MCF 10A (cell line): ENCODE data around the gene OSBP2. TPM values are rescaled to one million over a fixed set of nuclear protein-coding genes. Genes with fewer than 3 reads are reported as not detected.
"Not testable (repeated sequence)": the region's sequence is repeated elsewhere in the genome, so short reads cannot be mapped to it uniquely, and the experiment has no call there.

ENCODE experiments used
- BruUV-seq: library from RNA; stranded (reverse); fragments of 400-500 nt; replicated peaks from 2 replicates; lab custom pipeline; 2021; lab: Mats Ljungman, UMichigan
- CTCF ChIA-PET: fragments of 300-600 bp; sonication (Branson Sonifier 250); formaldehyde crosslinking; extraction: SDS; loops from one replicate; lab custom pipeline; 2021; ENCODE audit warnings: antibody characterized with exemption, inconsistent platforms; lab: Yijun Ruan, JAX
- POLR2A ChIA-PET: fragments of 300-600, 350-650 bp; sonication (Branson Sonifier 250); formaldehyde crosslinking; extraction: SDS; loops from one replicate; lab custom pipeline; 2020; ENCODE audit warnings: antibody characterized with exemption, inconsistent platforms; lab: Yijun Ruan, JAX
- DNase-seq: peaks from one replicate; pipeline ENCODE4 v3.0.0-alpha.2; 2018; ENCODE audit not compliant: unreplicated experiment
- H3K27ac Mint-ChIP-seq: one replicate; pipeline ENCODE4 v1.8.0; 2022; ENCODE audit warnings: mild to moderate bottlenecking, low read depth, mixed read lengths; ENCODE audit not compliant: unreplicated experiment
- H3K27me3 Mint-ChIP-seq: one replicate; pipeline ENCODE4 v1.8.0; 2022; ENCODE audit warnings: mixed read lengths; ENCODE audit not compliant: insufficient read depth, unreplicated experiment
- H3K36me3 Mint-ChIP-seq: one replicate; pipeline ENCODE4 v1.8.0; 2022; ENCODE audit warnings: mild to moderate bottlenecking, moderate library complexity, mixed read lengths; ENCODE audit not compliant: insufficient read depth, unreplicated experiment
- H3K4me1 Mint-ChIP-seq: one replicate; pipeline ENCODE4 v1.8.0; 2022; ENCODE audit warnings: mixed read lengths; ENCODE audit not compliant: insufficient read depth, unreplicated experiment
- H3K4me3 Mint-ChIP-seq: one replicate; pipeline ENCODE4 v1.8.0; 2022; ENCODE audit warnings: mild to moderate bottlenecking, moderate library complexity, mixed read lengths; ENCODE audit not compliant: unreplicated experiment
- H3K9me3 Mint-ChIP-seq: one replicate; pipeline ENCODE4 v1.8.0; 2022; ENCODE audit warnings: mixed read lengths; ENCODE audit not compliant: unreplicated experiment
- intact Hi-C: fragments of 100-400 bp; cut with micrococcal nuclease; formaldehyde crosslinking; loops from 2 replicates; pipeline ENCODE4 v1.14.1; 2022
- total RNA-seq: library from RNA; stranded (reverse); gene quantifications from 2 replicates; pipeline ENCODE4 v1.2.3, GENCODE V29; 2022
- TF ChIP-seq, protein P1 (sequence below): fragments of 200-600 bp; IDR thresholded peaks from one replicate; pipeline ENCODE4 v1.8.0; 2022; ENCODE audit warnings: antibody characterized with exemption, mild to moderate bottlenecking; ENCODE audit not compliant: unreplicated experiment

OSBP2 gene
- total RNA-seq, 1 experiment from 2014 or later, result 276 TPM

- Mint-ChIP-seq H3K9me3 (no peaks in the 10 kb centered on the region), H3K4me1 (peaks cover 6% of the 10 kb centered on the region), H3K36me3 (no peaks in the 10 kb centered on the region), H3K27ac (no peak overlapping the region), H3K27me3 (no peaks in the 10 kb centered on the region), H3K4me3 (no peak overlapping the region)
- ChIA-PET POLR2A (interaction anchor here (0.8 kb wide), 1 partner anchor 236 kb away, joined by 3 read pairs; no protein-coding TSS in a partner anchor), CTCF (no interaction called here)
- BruUV-seq, result no TSS peak
- TF ChIP-seq, protein P1, sequence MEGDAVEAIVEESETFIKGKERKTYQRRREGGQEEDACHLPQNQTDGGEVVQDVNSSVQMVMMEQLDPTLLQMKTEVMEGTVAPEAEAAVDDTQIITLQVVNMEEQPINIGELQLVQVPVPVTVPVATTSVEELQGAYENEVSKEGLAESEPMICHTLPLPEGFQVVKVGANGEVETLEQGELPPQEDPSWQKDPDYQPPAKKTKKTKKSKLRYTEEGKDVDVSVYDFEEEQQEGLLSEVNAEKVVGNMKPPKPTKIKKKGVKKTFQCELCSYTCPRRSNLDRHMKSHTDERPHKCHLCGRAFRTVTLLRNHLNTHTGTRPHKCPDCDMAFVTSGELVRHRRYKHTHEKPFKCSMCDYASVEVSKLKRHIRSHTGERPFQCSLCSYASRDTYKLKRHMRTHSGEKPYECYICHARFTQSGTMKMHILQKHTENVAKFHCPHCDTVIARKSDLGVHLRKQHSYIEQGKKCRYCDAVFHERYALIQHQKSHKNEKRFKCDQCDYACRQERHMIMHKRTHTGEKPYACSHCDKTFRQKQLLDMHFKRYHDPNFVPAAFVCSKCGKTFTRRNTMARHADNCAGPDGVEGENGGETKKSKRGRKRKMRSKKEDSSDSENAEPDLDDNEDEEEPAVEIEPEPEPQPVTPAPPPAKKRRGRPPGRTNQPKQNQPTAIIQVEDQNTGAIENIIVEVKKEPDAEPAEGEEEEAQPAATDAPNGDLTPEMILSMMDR, result no peak
- DNase-seq, result peak; percentile 21
- intact Hi-C loops, result no loop called here
Observed at GRCh38 chr22:30705710-30706651, 11.3 kb downstream of the OSBP2 start.

GRCh38 chr22:30709980-30710379 lies 15.3 kb downstream of the OSBP2 start:
- H3K27ac Mint-ChIP-seq, H3K4me1 Mint-ChIP-seq, H3K9me3 Mint-ChIP-seq, intact Hi-C loops, POLR2A ChIA-PET, H3K4me3 Mint-ChIP-seq, H3K36me3 Mint-ChIP-seq, H3K27me3 Mint-ChIP-seq, CTCF ChIA-PET, DNase-seq, BruUV-seq: not testable (repeated sequence)

- intact Hi-C loops, result no loop called here
- no peak overlapping the region for H3K4me3 Mint-ChIP-seq
- H3K27ac Mint-ChIP-seq, result no peak overlapping the region
- POLR2A ChIA-PET, result interaction anchor here (0.6 to 0.7 kb wide), 2 partner anchors 9 to 10 kb away, joined by 3 to 4 read pairs; no protein-coding TSS in a partner anchor
- H3K9me3 Mint-ChIP-seq, result no peaks in the 10 kb centered on the region
- CTCF ChIA-PET, result interaction anchor here (0.6 to 1.2 kb wide), 3 partner anchors 29 to 436 kb away, joined by 3 to 6 read pairs (median 3); no protein-coding TSS in a partner anchor
- BruUV-seq, result no TSS peak
- DNase-seq, result no peak
- no peaks in the 10 kb centered on the region for H3K27me3 Mint-ChIP-seq
- no peaks in the 10 kb centered on the region for H3K36me3 Mint-ChIP-seq
- peaks cover 6% of the 10 kb centered on the region for H3K4me1 Mint-ChIP-seq
- TF ChIP-seq, protein P1, result no peak
Observed at GRCh38 chr22:30712094-30712493, 17.4 kb downstream of the OSBP2 start.

DNA sequence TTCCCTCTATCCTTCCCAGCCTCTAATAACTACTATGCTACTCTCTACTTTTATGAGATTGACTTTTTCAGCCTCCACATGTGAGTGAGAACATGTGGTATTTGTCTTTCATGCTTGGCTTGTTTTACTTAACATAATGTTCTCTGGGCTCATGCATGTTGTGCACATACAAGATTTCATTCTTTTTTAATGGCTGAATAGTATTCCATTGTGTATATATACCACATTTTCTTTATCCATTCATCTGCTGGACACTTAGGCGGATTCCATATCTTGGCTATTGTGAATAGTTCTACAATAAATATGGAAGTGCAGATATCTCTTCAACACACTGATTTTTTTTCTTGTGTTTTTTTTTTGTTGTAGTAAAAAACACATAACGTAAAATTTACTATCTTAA lies 19.4 kb downstream of the OSBP2 start:
- H3K27me3 Mint-ChIP-seq, result no peaks in the 10 kb centered on the region
- H3K4me1 Mint-ChIP-seq, result peaks cover 15% of the 10 kb centered on the region
- BruUV-seq, result no TSS peak
- ChIA-PET CTCF (no interaction called here), POLR2A (no interaction called here)
- peaks cover 3% of the 10 kb centered on the region for H3K36me3 Mint-ChIP-seq
- no peak overlapping the region for H3K4me3 Mint-ChIP-seq
- H3K9me3 Mint-ChIP-seq, result no peaks in the 10 kb centered on the region
- DNase-seq, result no peak
- TF ChIP-seq, protein P1, result no peak
- intact Hi-C loops, result no loop called here
- no peak overlapping the region for H3K27ac Mint-ChIP-seq
